ENCODE measurements around the gene HOMER2. TPM values are rescaled to one million over a fixed set of nuclear protein-coding genes. Genes with fewer than 3 reads are reported as not detected.

The HOMER2 gene
- total and polyA plus RNA-seq, 11 donors = 15.2 to 60.5 (median 36.9) TPM

DNA sequence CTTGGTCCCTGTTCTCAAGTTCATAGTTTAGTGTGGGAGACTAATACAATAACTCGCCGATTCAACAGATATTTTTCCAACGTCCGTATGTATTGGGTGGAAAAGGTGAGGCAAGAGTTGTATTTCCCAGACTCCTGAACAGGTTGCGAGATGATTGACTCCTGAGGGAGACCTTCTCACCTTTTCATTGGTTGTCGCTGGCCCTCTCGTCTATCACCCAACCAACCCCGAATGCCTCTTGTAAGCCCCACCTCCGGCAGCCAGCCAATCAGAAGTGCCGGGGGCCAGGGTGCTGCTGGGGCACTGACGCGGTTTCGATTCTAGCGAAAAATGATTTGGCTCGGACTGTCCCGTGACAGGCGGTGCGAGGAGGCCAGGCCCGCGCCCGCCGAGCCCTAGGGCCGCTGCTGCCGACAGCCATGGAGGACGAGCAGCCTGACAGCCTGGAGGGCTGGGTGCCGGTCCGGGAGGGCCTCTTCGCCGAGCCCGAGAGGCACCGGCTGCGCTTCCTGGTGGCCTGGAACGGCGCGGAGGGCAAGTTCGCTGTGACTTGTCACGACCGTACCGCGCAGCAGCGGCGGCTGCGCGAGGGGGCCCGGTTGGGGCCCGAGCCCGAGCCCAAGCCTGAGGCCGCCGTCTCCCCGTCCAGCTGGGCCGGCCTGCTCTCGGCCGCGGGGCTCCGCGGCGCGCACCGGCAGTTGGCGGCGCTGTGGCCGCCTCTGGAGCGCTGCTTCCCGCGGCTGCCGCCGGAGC is 143.0 kb downstream of the HOMER2 start, which contains the start of gene WHAMM:
TSS of gene WHAMM (plus strand) at position 321 of the 753 bp plus-strand sequence. CDS start at position 420, 99 bp downstream.
- peak within 1 kb of the TSS; percentile 71 to 99 (median 89) for H3K4me3 ChIP-seq
- peaks cover 0 to 51% (median 33%) of the 10 kb centered on the region in 12 donors for H3K4me1 ChIP-seq
- TF ChIP-seq, protein P1, sequence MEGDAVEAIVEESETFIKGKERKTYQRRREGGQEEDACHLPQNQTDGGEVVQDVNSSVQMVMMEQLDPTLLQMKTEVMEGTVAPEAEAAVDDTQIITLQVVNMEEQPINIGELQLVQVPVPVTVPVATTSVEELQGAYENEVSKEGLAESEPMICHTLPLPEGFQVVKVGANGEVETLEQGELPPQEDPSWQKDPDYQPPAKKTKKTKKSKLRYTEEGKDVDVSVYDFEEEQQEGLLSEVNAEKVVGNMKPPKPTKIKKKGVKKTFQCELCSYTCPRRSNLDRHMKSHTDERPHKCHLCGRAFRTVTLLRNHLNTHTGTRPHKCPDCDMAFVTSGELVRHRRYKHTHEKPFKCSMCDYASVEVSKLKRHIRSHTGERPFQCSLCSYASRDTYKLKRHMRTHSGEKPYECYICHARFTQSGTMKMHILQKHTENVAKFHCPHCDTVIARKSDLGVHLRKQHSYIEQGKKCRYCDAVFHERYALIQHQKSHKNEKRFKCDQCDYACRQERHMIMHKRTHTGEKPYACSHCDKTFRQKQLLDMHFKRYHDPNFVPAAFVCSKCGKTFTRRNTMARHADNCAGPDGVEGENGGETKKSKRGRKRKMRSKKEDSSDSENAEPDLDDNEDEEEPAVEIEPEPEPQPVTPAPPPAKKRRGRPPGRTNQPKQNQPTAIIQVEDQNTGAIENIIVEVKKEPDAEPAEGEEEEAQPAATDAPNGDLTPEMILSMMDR (IDR thresholded peaks at IDR 0.05) = peak in 3 of 12 donors; percentile 8 to 35 (median 23)
- TF ChIP-seq POLR2A (IDR thresholded peaks at IDR 0.05) = peak; percentile 90 to 96
- H3K27ac ChIP-seq = peak within 1 kb of the TSS; percentile 96 to 100 (median 99)
- H3K27me3 ChIP-seq = no peaks in the 10 kb centered on the region
- WGBS, 4 donors = 0 to 1% (median 0%) methylated on average over 21 to 67 of the region's 67 CpGs
- ATAC-seq (peak; percentile 93 to 97 (median 95)), DNase-seq (peak; percentile 98 to 99 (median 99))
- intact Hi-C loops (cut with DNase I) = loop anchor here in 6 of 10 donors (5.0 to 10.0 kb wide), 4 partner anchors 55 to 275 kb away; no protein-coding TSS in a partner anchor
- peaks cover 0 to 21% (median 16%) of the 10 kb centered on the region in 9 donors for H3K36me3 ChIP-seq
- H3K9me3 ChIP-seq = no peaks in the 10 kb centered on the region

DNA sequence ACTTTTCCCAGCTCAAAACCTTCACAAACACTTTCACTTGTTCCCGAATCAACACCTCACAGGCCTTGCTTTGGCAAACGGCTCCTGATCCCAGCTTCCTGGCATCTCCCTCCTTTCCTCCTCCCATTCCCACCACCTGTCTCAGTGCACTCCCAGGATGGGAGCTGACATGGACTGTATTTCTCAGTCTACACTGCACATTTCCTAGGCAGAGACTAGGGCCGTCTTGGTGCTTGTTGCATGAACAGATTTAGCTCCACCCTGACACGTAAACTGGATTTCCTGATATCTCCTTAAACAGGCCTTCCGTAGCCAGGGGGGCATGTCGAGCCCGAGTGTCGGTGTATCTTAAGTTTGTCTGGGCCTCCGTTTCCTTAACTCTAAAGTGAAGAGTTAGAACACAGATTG is 143.9 kb downstream of the HOMER2 start:
- DNase-seq = no peak
- Histone ChIP-seq H3K4me3 (peak overlapping the region in 9 of 12 donors; percentile 71 to 99 (median 92)), H3K36me3 (peaks cover 0 to 13% (median 8%) of the 10 kb centered on the region in 9 donors), H3K9me3 (no peaks in the 10 kb centered on the region), H3K27ac (peak overlapping the region; percentile 4 to 100 (median 98)), H3K4me1 (peaks cover 0 to 48% (median 32%) of the 10 kb centered on the region in 12 donors), H3K27me3 (no peaks in the 10 kb centered on the region)
- intact Hi-C loops (cut with DNase I) = loop anchor here in 5 of 10 donors (5.0 to 10.0 kb wide), 3 partner anchors 54 to 274 kb away; no protein-coding TSS in a partner anchor
- TF ChIP-seq POLR2A (IDR thresholded peaks at IDR 0.05) = no peak
- TF ChIP-seq, protein P1 (IDR thresholded peaks at IDR 0.05) = no peak
- no peak for ATAC-seq
- WGBS, 4 donors = 41 to 53% (median 44%) methylated on average over 9 of the region's 9 CpGs

- no peak for TF ChIP-seq POLR2A (IDR thresholded peaks at IDR 0.05)
- TF ChIP-seq, protein P1 (IDR thresholded peaks at IDR 0.05) = no peak
- intact Hi-C loops (cut with DNase I) = loop anchor here in 5 of 10 donors (5.0 to 10.0 kb wide), 3 partner anchors 53 to 273 kb away; no protein-coding TSS in a partner anchor
- peak overlapping the region; percentile 4 to 100 (median 98) for H3K27ac ChIP-seq
- no peak for ATAC-seq
- H3K36me3 ChIP-seq = peaks cover 0 to 7% (median 2%) of the 10 kb centered on the region in 9 donors
- H3K27me3 ChIP-seq = no peaks in the 10 kb centered on the region
- no peak for DNase-seq
- no peaks in the 10 kb centered on the region for H3K9me3 ChIP-seq
- whole genome bisulfite sequencing, 4 donors = 76 to 86% (median 83%) methylated on average over 11 of the region's 11 CpGs
- peaks cover 0 to 46% (median 29%) of the 10 kb centered on the region in 12 donors for H3K4me1 ChIP-seq
- H3K4me3 ChIP-seq = peak overlapping the region in 1 of 12 donors; percentile 98
These were observed 144.4 kb downstream of the HOMER2 start for GRCh38 chr15:82807920-82808633.
